Measurements from ENCODE around the gene CTDNEP1.

Gene CTDNEP1

GRCh38 chr17:7251661-7252175 lies at the start of gene CTDNEP1:
Gene CTDNEP1, minus strand, starts transcription at chr17:7251734. Its CDS starts 438 bp downstream, at chr17:7251296.
- DNase-seq, result peak; percentile 97

GRCh38 chr17:7296189-7296861 lies 44.8 kb upstream of the CTDNEP1 start:
- DNase-seq, result peak; percentile 77

- DNase-seq, result peak; percentile 11
Observed at GRCh38 chr17:7295230-7296180, 44.0 kb upstream of the CTDNEP1 start.

GRCh38 chr17:7294614-7295153 lies 43.1 kb upstream of the CTDNEP1 start, which contains the start of gene YBX2:
Gene YBX2, minus strand, starts transcription at chr17:7294639. Its CDS starts 139 bp downstream, at chr17:7294500.
- DNase-seq, result peak; percentile 93

GRCh38 chr17:7293816-7294613 lies 42.5 kb upstream of the CTDNEP1 start:
- peak; percentile 68 for DNase-seq

GRCh38 chr17:7293159-7293558 lies 41.6 kb upstream of the CTDNEP1 start:
- no peak for DNase-seq

GRCh38 chr17:7292729-7293128 lies 41.2 kb upstream of the CTDNEP1 start:
- no peak for DNase-seq

GRCh38 chr17:7292194-7292593 lies 40.7 kb upstream of the CTDNEP1 start:
- DNase-seq, result no peak

GRCh38 chr17:7290685-7291084 lies 39.2 kb upstream of the CTDNEP1 start:
- no peak for DNase-seq

- no peak for DNase-seq
Observed at GRCh38 chr17:7290166-7290565, 38.6 kb upstream of the CTDNEP1 start.

GRCh38 chr17:7289256-7290032 lies 37.9 kb upstream of the CTDNEP1 start:
- DNase-seq, result no peak

GRCh38 chr17:7285679-7286078 lies 34.1 kb upstream of the CTDNEP1 start:
- DNase-seq, result no peak

- no peak for DNase-seq
Observed at GRCh38 chr17:7284911-7285310, 33.4 kb upstream of the CTDNEP1 start.

GRCh38 chr17:7283471-7284216 lies 32.1 kb upstream of the CTDNEP1 start:
- DNase-seq, result no peak

GRCh38 chr17:7282752-7283321 lies 31.3 kb upstream of the CTDNEP1 start:
- DNase-seq, result no peak

- no peak for DNase-seq
Observed at GRCh38 chr17:7281953-7282751, 30.6 kb upstream of the CTDNEP1 start.

- DNase-seq, result peak; percentile 76
Observed at GRCh38 chr17:7281074-7281952, 29.8 kb upstream of the CTDNEP1 start, which contains the start of gene SLC2A4. Gene SLC2A4, plus strand, starts transcription at chr17:7281718. Its CDS starts 217 bp downstream, at chr17:7281935.

GRCh38 chr17:7280519-7281073 lies 29.1 kb upstream of the CTDNEP1 start:
- DNase-seq, result peak; percentile 89
